Adrenal gland (tissue), 5 donors: ENCODE results near the gene RPS28.

ENCODE experiments used
- CTCF ChIP-seq, 6 experiments: fragments of 450-650 bp in 4 of 6; fragments of 200-600 bp in 2 of 6; sonication (generic) in 1 of 6; IDR thresholded peaks; 1 replicate in 5 of 6; 2 replicates in 1 of 6; pipeline versions ENCODE4 v1.5.1 to v1.8.0; 2016 to 2021; ENCODE audit warnings: antibody characterized with exemption in 6 of 6, mild to moderate bottlenecking in 2 of 6, moderate library complexity in 1 of 6
- POLR2A ChIP-seq, 2 donors: fragments of 450-650 bp; IDR thresholded peaks; one replicate each; pipeline ENCODE4 v1.6.1; 2017; ENCODE audit warnings: antibody characterized with exemption in 2 of 2, mild to moderate bottlenecking in 2 of 2, moderate library complexity in 1 of 2
- donor health status: DM: no; HTN: no; CAD: no.

GRCh38 chr19:8311461-8312260, 9.6 kb upstream of the RPS28 start:
- TF ChIP-seq POLR2A (IDR thresholded peaks at IDR 0.05) (no peak), CTCF (IDR thresholded peaks at IDR 0.05) (no peak)
